ENCODE data around the gene SCAMP3. TPM values are rescaled to one million over a fixed set of nuclear protein-coding genes. Genes with fewer than 3 reads are reported as not detected.
A peak's percentile ranks its signal among the peaks of the same experiment; 100 is the strongest.

SCAMP3 gene
- total and polyA plus RNA-seq, 4 donors, result 14.9 to 47.0 (median 31.7) TPM

GRCh38 chr1:155209312-155209721 lies 52.8 kb downstream of the SCAMP3 start:
- peaks cover 0 to 7% (median under 1%) of the 10 kb centered on the region in 4 donors for H3K36me3 ChIP-seq (ENCODE audit: control insufficient read depth in 4 of 4, insufficient read depth in 3 of 4, low read depth in 1 of 4, low read length in 3 of 4)
- H3K27me3 ChIP-seq (ENCODE audit: control insufficient read depth in 4 of 4, insufficient read depth in 4 of 4, low read length in 3 of 4), result no peaks in the 10 kb centered on the region
- DNase-seq (ENCODE audit: low spot score), result no peak
- peak overlapping the region; percentile 57 to 61 for H3K9ac ChIP-seq (ENCODE audit: low read depth in 1 of 2, low read length in 2 of 2)
- H3K9me3 ChIP-seq (ENCODE audit: control insufficient read depth in 4 of 4, low read length in 3 of 4), result no peaks in the 10 kb centered on the region
- WGBS, result 4% methylated on average over 13 of the region's 13 CpGs
- TF ChIP-seq JUND (IDR thresholded peaks at IDR 0.05) (no peak), CTCF (IDR thresholded peaks at IDR 0.05; ENCODE audit: low read depth, low read length, missing input control) (no peak), YY1 (IDR thresholded peaks at IDR 0.05) (peak; percentile 60), GABPA (IDR thresholded peaks at IDR 0.05 in 1 of 2, conservative IDR thresholded peaks at IDR 0.05 in 1 of 2) (peak in 1 of 2 donors; percentile 15), FOXA2 (IDR thresholded peaks at IDR 0.05) (no peak), MAX (IDR thresholded peaks at IDR 0.05) (no peak), HNF4G (IDR thresholded peaks at IDR 0.05) (no peak), RAD21 (IDR thresholded peaks at IDR 0.05) (no peak), RXRA (IDR thresholded peaks at IDR 0.05) (no peak), ATF3 (IDR thresholded peaks at IDR 0.05) (no peak), TAF1 (conservative IDR thresholded peaks at IDR 0.05) (no peak), EGR1 (IDR thresholded peaks at IDR 0.05; ENCODE audit: low read depth in 2 of 2) (no peak), NR2F2 (IDR thresholded peaks at IDR 0.05) (no peak), HNF4A (conservative IDR thresholded peaks at IDR 0.05) (no peak), ZBTB33 (IDR thresholded peaks at IDR 0.05) (no peak), FOXA1 (IDR thresholded peaks at IDR 0.05) (no peak)
- H3K27ac ChIP-seq (ENCODE audit: low read depth in 1 of 2, low read length in 2 of 2), result peak overlapping the region; percentile 88 to 96
- peak overlapping the region; percentile 81 to 97 (median 91) for H3K4me3 ChIP-seq (ENCODE audit: low read depth in 1 of 3, low read length in 3 of 3)
- H3K4me1 ChIP-seq (ENCODE audit: control insufficient read depth in 4 of 4, insufficient read depth in 4 of 4, low read length in 3 of 4), result peaks cover 2 to 28% (median 24%) of the 10 kb centered on the region in 4 donors

GRCh38 chr1:155208541-155209311 lies 53.4 kb downstream of the SCAMP3 start, which contains the start of gene MTX1:
Gene MTX1 (plus strand): TSS chr1:155208695. CDS start chr1:155208805, 110 bp downstream.
- WGBS, result under 1% methylated on average over 64 of the region's 64 CpGs
- Histone ChIP-seq H3K9me3 (ENCODE audit: control insufficient read depth in 4 of 4, low read length in 3 of 4) (no peaks in the 10 kb centered on the region), H3K4me1 (ENCODE audit: control insufficient read depth in 4 of 4, insufficient read depth in 4 of 4, low read length in 3 of 4) (peaks cover 2 to 28% (median 24%) of the 10 kb centered on the region in 4 donors)

More at GRCh38 chr1:155208541-155209311, 53.4 kb downstream of the SCAMP3 start, which contains the start of gene MTX1:
- Histone ChIP-seq H3K36me3 (ENCODE audit: control insufficient read depth in 4 of 4, insufficient read depth in 3 of 4, low read depth in 1 of 4, low read length in 3 of 4) (peaks cover 0 to 7% (median under 1%) of the 10 kb centered on the region in 4 donors), H3K27me3 (ENCODE audit: control insufficient read depth in 4 of 4, insufficient read depth in 4 of 4, low read length in 3 of 4) (no peaks in the 10 kb centered on the region), H3K9ac (ENCODE audit: low read depth in 1 of 2, low read length in 2 of 2) (peak within 1 kb of the TSS; percentile 61 to 80), H3K4me3 (ENCODE audit: low read depth in 1 of 3, low read length in 3 of 3) (peak within 1 kb of the TSS; percentile 81 to 97 (median 91)), H3K27ac (ENCODE audit: low read depth in 1 of 2, low read length in 2 of 2) (peak within 1 kb of the TSS; percentile 88 to 96)
- peak in 1 of 2 donors; percentile 76 for TF ChIP-seq GABPA (IDR thresholded peaks at IDR 0.05 in 1 of 2, conservative IDR thresholded peaks at IDR 0.05 in 1 of 2)
- peak; percentile 60 for TF ChIP-seq NR2F2 (IDR thresholded peaks at IDR 0.05)
- TF ChIP-seq RXRA (IDR thresholded peaks at IDR 0.05), result peak in 1 of 2 donors; percentile 22
- peak; percentile 98 for TF ChIP-seq YY1 (IDR thresholded peaks at IDR 0.05)
- TF ChIP-seq MAX (IDR thresholded peaks at IDR 0.05), result no peak
- no peak for TF ChIP-seq REST (IDR thresholded peaks at IDR 0.05)
- TF ChIP-seq SP1 (IDR thresholded peaks at IDR 0.05), result peak; percentile 52
- peak; percentile 87 for DNase-seq (ENCODE audit: low spot score)
